Peyer's patch (tissue), 4 donors: Measurements from ENCODE around the gene KCNRG.

Source experiments
- CTCF ChIP-seq, 6 experiments: fragments of 450-650 bp in 4 of 6; fragments of 200-600 bp in 2 of 6; sonication (generic) in 1 of 6; IDR thresholded peaks; one replicate each; pipeline ENCODE4 v1.5.1; 2017 to 2019; ENCODE audit warnings: antibody characterized with exemption in 6 of 6, mild to moderate bottlenecking in 3 of 6, moderate library complexity in 1 of 6
- POLR2A ChIP-seq, 2 donors: fragments of 450-650 bp; IDR thresholded peaks; one replicate each; pipeline ENCODE4 v1.5.1; 2017; ENCODE audit warnings: antibody characterized with exemption in 2 of 2, mild to moderate bottlenecking in 2 of 2, moderate library complexity in 2 of 2

DNA sequence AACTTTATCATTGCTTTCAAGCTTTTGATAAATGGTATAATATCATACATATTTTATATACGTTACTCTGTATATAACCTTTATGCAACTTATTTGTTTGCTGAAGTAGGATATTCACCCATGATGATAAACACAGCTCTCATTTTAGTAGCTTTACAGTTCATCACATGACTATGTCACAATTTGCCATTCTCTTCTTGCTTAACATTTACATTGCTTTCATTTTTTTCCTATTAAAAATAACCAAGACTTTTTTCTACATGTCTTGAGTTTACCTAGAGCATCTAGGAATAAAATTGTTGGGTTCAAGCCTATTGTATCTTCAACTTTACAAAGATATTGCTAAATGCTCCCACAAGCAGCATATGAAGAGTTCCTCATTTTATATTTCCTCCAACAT lies 54.0 kb downstream of the KCNRG start:
- TF ChIP-seq CTCF (IDR thresholded peaks at IDR 0.05) = no peak
- TF ChIP-seq POLR2A (IDR thresholded peaks at IDR 0.05) = no peak
